AG08396 (cell line): ENCODE data around the gene LYZL2.

Experiments used
- DNase-seq: peaks from one replicate; pipeline ENCODE4 v3.0.0; 2012; ENCODE audit warnings: low spot score, mixed read lengths

The LYZL2 gene

GRCh38 chr10:30591249-30591670, 38.3 kb downstream of the LYZL2 start:
- peak; percentile 38 for DNase-seq

- DNase-seq, result no peak
Observed at GRCh38 chr10:30589441-30589840, 40.1 kb downstream of the LYZL2 start.

- no peak for DNase-seq
Observed at GRCh38 chr10:30587522-30588031, 42.0 kb downstream of the LYZL2 start.

- DNase-seq, result no peak
Observed at GRCh38 chr10:30586828-30587227, 42.7 kb downstream of the LYZL2 start.

- peak; percentile 58 for DNase-seq
Observed at GRCh38 chr10:30583778-30584415, 45.7 kb downstream of the LYZL2 start.

GRCh38 chr10:30581779-30582380, 47.7 kb downstream of the LYZL2 start:
- DNase-seq, result peak; percentile 64

- DNase-seq, result no peak
Observed at GRCh38 chr10:30580676-30581075, 48.9 kb downstream of the LYZL2 start.

GRCh38 chr10:30580241-30580640, 49.3 kb downstream of the LYZL2 start:
- no peak for DNase-seq

GRCh38 chr10:30579574-30579973, 50.0 kb downstream of the LYZL2 start:
- DNase-seq, result no peak

- DNase-seq, result no peak
Observed at GRCh38 chr10:30577048-30577447, 52.5 kb downstream of the LYZL2 start.

GRCh38 chr10:30576641-30577040, 52.9 kb downstream of the LYZL2 start:
- DNase-seq, result no peak

GRCh38 chr10:30574432-30574796, 55.1 kb downstream of the LYZL2 start:
- DNase-seq, result no peak

- no peak for DNase-seq
Observed at GRCh38 chr10:30573721-30574431, 55.7 kb downstream of the LYZL2 start.

GRCh38 chr10:30565449-30565848, 64.1 kb downstream of the LYZL2 start:
- DNase-seq, result no peak

GRCh38 chr10:30562787-30563186, 66.8 kb downstream of the LYZL2 start:
- DNase-seq, result no peak
